PC-3 (cell line): ENCODE data around the gene HDGFL3. TPM values are rescaled to one million over a fixed set of nuclear protein-coding genes. Genes with fewer than 3 reads are reported as not detected.

Source experiments
- ATAC-seq: fragments of 200-7000 bp; cut with Tn5 transposase; 2 replicates; pipeline ENCODE4 v1.9.1; 2020; ENCODE audit warnings: mild to moderate bottlenecking, moderate library complexity
- BruUV-seq: library from RNA; stranded (reverse); fragments of 400-500 nt; replicated peaks from 2 replicates; lab custom pipeline; 2021; lab: Mats Ljungman, UMichigan
- CTCF ChIA-PET: fragments of 300-600 bp; sonication (Branson Sonifier 250); formaldehyde crosslinking; loops from one replicate; lab custom pipeline; 2022; ENCODE audit warnings: antibody characterized with exemption; lab: Charles Lee
- POLR2A ChIA-PET: fragments of 300-600 bp; sonication (Branson Sonifier 250); formaldehyde crosslinking; loops from one replicate; lab custom pipeline; 2022; ENCODE audit warnings: antibody characterized with exemption; ENCODE audit not compliant: unreplicated experiment; lab: Charles Lee
- DNase-seq: peaks from one replicate; pipeline ENCODE4 v3.0.0-alpha.2; 2015
- H2AFZ ChIP-seq: fragments of 300-600 bp; sonication (generic); 2 replicates; pipeline ENCODE4 v1.6.0; 2016; ENCODE audit warnings: antibody characterized with exemption, low read length
- H3F3A ChIP-seq: fragments of 300-600 bp; sonication (generic); one replicate; pipeline ENCODE4 v1.6.0; 2017; ENCODE audit warnings: antibody characterized with exemption, low read length, control low read depth, mild to moderate bottlenecking; ENCODE audit not compliant: unreplicated experiment
- H3K27ac ChIP-seq: fragments of 300-600 bp; sonication (generic); 2 replicates; pipeline ENCODE4 v1.5.1; 2016; ENCODE audit warnings: mild to moderate bottlenecking, low read length
- H3K27me3 ChIP-seq: fragments of 300-600 bp; sonication (generic); 2 replicates; pipeline ENCODE4 v1.6.1; 2016; ENCODE audit warnings: low read length, mixed read lengths
- H3K36me3 ChIP-seq: fragments of 300-600 bp; sonication (generic); 2 replicates; pipeline ENCODE4 v1.6.1; 2016; ENCODE audit warnings: low read depth, mixed run types, low read length, mixed read lengths
- H3K4me1 ChIP-seq: fragments of 300-600 bp; sonication (generic); 2 replicates; pipeline ENCODE4 v1.5.1; 2016; ENCODE audit warnings: low read length; ENCODE audit not compliant: insufficient read depth
- H3K4me2 ChIP-seq: fragments of 300-600 bp; sonication (generic); 2 replicates; pipeline ENCODE4 v1.6.0; 2016; ENCODE audit warnings: low read length
- H3K4me3 ChIP-seq: fragments of 300-600 bp; sonication (generic); 2 replicates; pipeline ENCODE4 v1.5.1; 2016; ENCODE audit warnings: mild to moderate bottlenecking, low read length, mixed read lengths
- H3K79me2 ChIP-seq: fragments of 300-600 bp; sonication (generic); 2 replicates; pipeline ENCODE4 v1.6.1; 2017; ENCODE audit warnings: low read length, mixed read lengths
- H3K9ac ChIP-seq: fragments of 300-600 bp; sonication (generic); 2 replicates; pipeline ENCODE4 v1.6.0; 2016; ENCODE audit warnings: mild to moderate bottlenecking, low read length
- H3K9me2 ChIP-seq: fragments of 300-600 bp; sonication (generic); replicated peaks from 2 replicates; pipeline ENCODE4 v1.6.1; 2016; ENCODE audit warnings: mixed run types, low read length, mixed read lengths
- H3K9me3 ChIP-seq: fragments of 300-600 bp; sonication (generic); 2 replicates; pipeline ENCODE4 v1.6.1; 2016; ENCODE audit warnings: low read length, mixed read lengths
- H4K20me1 ChIP-seq: fragments of 300-600 bp; sonication (generic); 2 replicates; pipeline ENCODE4 v1.6.1; 2016; ENCODE audit warnings: low read length, mixed read lengths
- EZH2 ChIP-seq: fragments of 300-600 bp; sonication (generic); IDR thresholded peaks from one replicate; pipeline ENCODE4 v1.6.1; 2017; ENCODE audit warnings: antibody characterized with exemption, mild to moderate bottlenecking, low read length; ENCODE audit not compliant: unreplicated experiment
- EZH2phosphoT487 ChIP-seq: fragments of 300-600 bp; sonication (generic); IDR thresholded peaks from 2 replicates; pipeline ENCODE4 v1.6.1; 2018; ENCODE audit warnings: mild to moderate bottlenecking, antibody characterized with exemption, low read length, borderline replicate concordance
- intact Hi-C: fragments of 100-400 bp; cut with micrococcal nuclease; formaldehyde crosslinking; loops from 2 replicates; pipeline ENCODE4 v1.9.0; 2023
- total RNA-seq: library from RNA; depleted of rRNA; stranded (reverse); fragments of >200 nt; gene quantifications from 2 replicates; pipeline ENCODE4 v1.2.3, GENCODE V29; 2014
- TF ChIP-seq, protein P1 (sequence below): fragments of 300-600 bp; sonication (generic); conservative IDR thresholded peaks from 2 replicates; pipeline ENCODE4 v1.5.1; 2017; ENCODE audit warnings: antibody characterized with exemption, low read depth, mild to moderate bottlenecking, low read length

Gene HDGFL3
- total RNA-seq, 1 experiment from 2014 or later: 38.4 TPM

DNA sequence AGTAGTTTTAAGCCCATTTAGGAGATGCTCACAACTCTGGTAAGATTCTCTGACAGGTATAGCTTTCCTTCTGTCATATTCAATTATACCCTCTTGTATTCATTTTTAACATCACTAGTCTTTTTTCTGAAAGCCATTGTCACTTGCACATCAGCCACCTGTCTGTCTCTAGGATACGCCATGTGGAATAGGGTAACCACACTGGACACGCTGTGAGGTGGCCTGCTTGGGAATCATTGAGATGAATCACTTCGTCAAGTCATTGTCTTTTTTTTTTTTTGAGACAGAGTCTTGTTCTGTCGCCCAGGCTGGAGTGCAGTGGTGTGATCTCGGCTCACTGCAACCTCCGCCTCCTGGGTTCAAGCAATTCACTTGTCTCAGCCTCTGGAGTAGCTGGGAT is 92.8 kb downstream of the HDGFL3 start:
- no TSS peak for BruUV-seq

DNA sequence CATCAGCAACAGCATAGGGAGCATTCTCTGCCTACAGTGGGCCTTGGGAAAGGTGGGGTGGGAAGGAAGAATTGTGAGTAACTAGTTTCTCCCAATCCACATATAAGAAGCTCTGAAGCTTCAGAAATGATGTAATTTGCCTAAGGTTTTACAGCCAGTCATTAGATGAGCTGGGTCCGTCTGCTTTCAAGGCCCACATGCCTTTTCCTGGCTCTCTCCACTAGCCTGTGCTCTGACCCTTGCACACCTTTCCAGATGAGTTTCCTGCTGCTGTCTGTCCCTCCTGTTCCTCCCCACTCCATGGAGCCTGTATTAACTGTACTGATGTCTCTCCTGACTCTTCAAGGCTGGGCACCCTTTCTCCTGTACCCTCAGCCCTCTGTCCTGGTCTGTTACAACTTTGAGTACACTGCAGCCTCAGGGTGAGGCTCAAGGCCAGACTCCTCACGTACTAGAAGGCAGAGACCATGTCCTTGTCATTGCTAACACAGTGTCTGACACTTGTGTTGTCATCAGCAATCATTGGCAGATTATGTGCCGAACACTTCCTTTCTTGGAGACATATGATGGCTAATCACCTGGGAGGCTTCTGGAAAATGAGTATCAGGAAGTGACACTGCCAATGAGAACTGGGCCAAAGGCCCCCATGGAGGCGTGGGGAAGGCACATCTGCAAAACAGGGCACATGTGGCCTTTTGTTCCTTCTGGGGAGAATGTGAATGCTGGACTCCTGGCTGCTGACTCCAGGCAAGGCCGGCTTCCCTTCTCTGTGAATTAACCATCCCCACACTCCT is 93.5 kb downstream of the HDGFL3 start:
- no peaks in the 10 kb centered on the region for H4K20me1 ChIP-seq
- H3K36me3 ChIP-seq: no peaks in the 10 kb centered on the region
- H3K4me1 ChIP-seq: no peaks in the 10 kb centered on the region
- no peaks in the 10 kb centered on the region for H3K9me3 ChIP-seq
- no peak overlapping the region for H3K27ac ChIP-seq
- H3K4me3 ChIP-seq: no peak overlapping the region
- H2AFZ ChIP-seq: no peak overlapping the region
- TF ChIP-seq, protein P1, sequence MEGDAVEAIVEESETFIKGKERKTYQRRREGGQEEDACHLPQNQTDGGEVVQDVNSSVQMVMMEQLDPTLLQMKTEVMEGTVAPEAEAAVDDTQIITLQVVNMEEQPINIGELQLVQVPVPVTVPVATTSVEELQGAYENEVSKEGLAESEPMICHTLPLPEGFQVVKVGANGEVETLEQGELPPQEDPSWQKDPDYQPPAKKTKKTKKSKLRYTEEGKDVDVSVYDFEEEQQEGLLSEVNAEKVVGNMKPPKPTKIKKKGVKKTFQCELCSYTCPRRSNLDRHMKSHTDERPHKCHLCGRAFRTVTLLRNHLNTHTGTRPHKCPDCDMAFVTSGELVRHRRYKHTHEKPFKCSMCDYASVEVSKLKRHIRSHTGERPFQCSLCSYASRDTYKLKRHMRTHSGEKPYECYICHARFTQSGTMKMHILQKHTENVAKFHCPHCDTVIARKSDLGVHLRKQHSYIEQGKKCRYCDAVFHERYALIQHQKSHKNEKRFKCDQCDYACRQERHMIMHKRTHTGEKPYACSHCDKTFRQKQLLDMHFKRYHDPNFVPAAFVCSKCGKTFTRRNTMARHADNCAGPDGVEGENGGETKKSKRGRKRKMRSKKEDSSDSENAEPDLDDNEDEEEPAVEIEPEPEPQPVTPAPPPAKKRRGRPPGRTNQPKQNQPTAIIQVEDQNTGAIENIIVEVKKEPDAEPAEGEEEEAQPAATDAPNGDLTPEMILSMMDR: no peak
- TF ChIP-seq EZH2 (no peak), EZH2phosphoT487 (no peak)
- no peaks in the 10 kb centered on the region for H3K9me2 ChIP-seq
- no peak overlapping the region for H3K4me2 ChIP-seq
- no peaks in the 10 kb centered on the region for H3F3A ChIP-seq
- POLR2A ChIA-PET: no interaction called here
- CTCF ChIA-PET: no interaction called here
- H3K9ac ChIP-seq: no peak overlapping the region
- no peaks in the 10 kb centered on the region for H3K27me3 ChIP-seq
- no peaks in the 10 kb centered on the region for H3K79me2 ChIP-seq
- BruUV-seq: no TSS peak
- ATAC-seq (no peak), DNase-seq (no peak)
- intact Hi-C loops: no loop called here

More for the DNA sequence above, 92.8 kb downstream of the HDGFL3 start:
- Histone ChIP-seq H3K4me3 (no peak overlapping the region), H3K4me1 (no peaks in the 10 kb centered on the region), H3K9me2 (no peaks in the 10 kb centered on the region), H3K79me2 (no peaks in the 10 kb centered on the region), H3K9ac (no peak overlapping the region), H2AFZ (no peak overlapping the region), H3K36me3 (no peaks in the 10 kb centered on the region), H3K27me3 (no peaks in the 10 kb centered on the region), H4K20me1 (no peaks in the 10 kb centered on the region), H3F3A (no peaks in the 10 kb centered on the region), H3K4me2 (no peak overlapping the region), H3K27ac (no peak overlapping the region), H3K9me3 (no peaks in the 10 kb centered on the region)
- TF ChIP-seq, protein P1: no peak
- TF ChIP-seq EZH2 (no peak), EZH2phosphoT487 (no peak)
- ChIA-PET CTCF (no interaction called here), POLR2A (no interaction called here)
- ATAC-seq (no peak), DNase-seq (no peak)
- intact Hi-C loops: no loop called here

DNA sequence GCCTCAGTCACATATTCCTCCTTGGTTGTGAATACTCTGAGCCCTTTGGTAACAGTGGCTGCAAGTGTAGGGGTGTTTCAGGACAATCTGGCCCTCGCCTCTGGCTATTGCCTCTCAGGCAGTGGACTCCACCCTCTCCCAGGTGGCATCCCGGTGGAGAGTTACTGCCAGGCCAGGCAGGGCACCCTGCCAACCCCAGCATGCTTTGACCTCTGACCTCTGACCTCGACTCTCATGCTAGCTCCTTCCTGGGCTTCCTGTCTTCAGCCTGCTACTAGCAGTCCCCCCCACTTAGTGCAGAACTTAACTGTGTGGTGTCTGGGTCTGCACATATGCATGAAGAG is 94.7 kb downstream of the HDGFL3 start:
- Histone ChIP-seq H3K9me2 (no peaks in the 10 kb centered on the region), H2AFZ (no peak overlapping the region), H3K27me3 (no peaks in the 10 kb centered on the region), H3K4me1 (no peaks in the 10 kb centered on the region), H3K4me2 (no peak overlapping the region), H3K36me3 (no peaks in the 10 kb centered on the region), H3K9me3 (no peaks in the 10 kb centered on the region), H3K9ac (no peak overlapping the region), H3K79me2 (no peaks in the 10 kb centered on the region), H4K20me1 (no peaks in the 10 kb centered on the region), H3K27ac (no peak overlapping the region), H3K4me3 (no peak overlapping the region), H3F3A (no peaks in the 10 kb centered on the region)
- ChIA-PET CTCF (no interaction called here), POLR2A (no interaction called here)
- no TSS peak for BruUV-seq
- DNase-seq (no peak), ATAC-seq (no peak)
- intact Hi-C loops: no loop called here
- no peak for TF ChIP-seq EZH2phosphoT487
- no peak for TF ChIP-seq EZH2
- TF ChIP-seq, protein P1: no peak
